Tibial nerve (tissue), 4 donors: ENCODE measurements around the gene PPM1H. TPM values are rescaled to one million over a fixed set of nuclear protein-coding genes. Genes with fewer than 3 reads are reported as not detected.

Experiments
- DNase-seq, 2 donors: peaks; one replicate each; pipeline ENCODE4 v3.0.0-alpha.2; 2019; ENCODE audit warnings: low spot score in 2 of 2
- H3K27ac ChIP-seq, 4 donors: fragments of 200-600 bp; sonication (generic) in 3 of 4; one replicate each; pipeline ENCODE4 v1.5.1; 2017 to 2019; ENCODE audit warnings: mild to moderate bottlenecking in 1 of 4
- H3K27me3 ChIP-seq, 2 donors: fragments of 200-600 bp; sonication (generic) in 1 of 2; one replicate each; pipeline versions ENCODE4 v1.5.1 to v1.6.0; 2017 to 2019
- H3K36me3 ChIP-seq, 3 donors: fragments of 200-600 bp; sonication (generic); one replicate each; pipeline ENCODE4 v1.5.1; 2018 to 2019
- H3K4me1 ChIP-seq, 4 donors: fragments of 200-600 bp; sonication (generic) in 3 of 4; one replicate each; pipeline ENCODE4 v1.5.1; 2017 to 2019
- H3K4me3 ChIP-seq, 4 donors: fragments of 200-600 bp; sonication (generic) in 3 of 4; one replicate each; pipeline ENCODE4 v1.5.1; 2017 to 2019; ENCODE audit warnings: mild to moderate bottlenecking in 1 of 4, moderate library complexity in 1 of 4
- H3K9me3 ChIP-seq, 4 donors: fragments of 200-600 bp; sonication (generic) in 3 of 4; one replicate each; pipeline ENCODE4 v1.5.1; 2017 to 2019
- EP300 ChIP-seq, 2 donors: sonication (generic); formaldehyde crosslinking; IDR thresholded peaks; one replicate each; pipeline ENCODE4 v1.6.1; 2017; ENCODE audit warnings: antibody characterized with exemption in 2 of 2, mild to moderate bottlenecking in 1 of 2
- POLR2A ChIP-seq, 2 donors: fragments of 450-650 bp; IDR thresholded peaks; one replicate each; pipeline ENCODE4 v1.6.1; 2017; ENCODE audit warnings: antibody characterized with exemption in 2 of 2, mild to moderate bottlenecking in 2 of 2, moderate library complexity in 2 of 2
- WGBS, 2 donors: methylation state at CpG; one replicate each; pipeline ENCODE4 v1.1.5; 2018; 5-methylcytosine and 5-hydroxymethylcytosine counted together
- total RNA-seq, 4 donors: library from RNA; depleted of rRNA; stranded (reverse); fragments of >200 nt; gene quantifications; one replicate each; pipeline ENCODE4 v1.1.0, GENCODE V29; 2016
- TF ChIP-seq, protein P1 (sequence below), 5 experiments: fragments of 200-600 bp in 3 of 5; fragments of 450-650 bp in 2 of 5; sonication (generic) in 3 of 5; IDR thresholded peaks; one replicate each; pipeline ENCODE4 v1.5.1; 2016 to 2019; ENCODE audit warnings: antibody characterized with exemption in 5 of 5, mild to moderate bottlenecking in 3 of 5, moderate library complexity in 2 of 5

Gene PPM1H
- total RNA-seq, result 1 to 10 TPM in 2 of 4 donors, under 1 TPM in 2; 0.78 to 2.6 (median 1.3) TPM

DNA sequence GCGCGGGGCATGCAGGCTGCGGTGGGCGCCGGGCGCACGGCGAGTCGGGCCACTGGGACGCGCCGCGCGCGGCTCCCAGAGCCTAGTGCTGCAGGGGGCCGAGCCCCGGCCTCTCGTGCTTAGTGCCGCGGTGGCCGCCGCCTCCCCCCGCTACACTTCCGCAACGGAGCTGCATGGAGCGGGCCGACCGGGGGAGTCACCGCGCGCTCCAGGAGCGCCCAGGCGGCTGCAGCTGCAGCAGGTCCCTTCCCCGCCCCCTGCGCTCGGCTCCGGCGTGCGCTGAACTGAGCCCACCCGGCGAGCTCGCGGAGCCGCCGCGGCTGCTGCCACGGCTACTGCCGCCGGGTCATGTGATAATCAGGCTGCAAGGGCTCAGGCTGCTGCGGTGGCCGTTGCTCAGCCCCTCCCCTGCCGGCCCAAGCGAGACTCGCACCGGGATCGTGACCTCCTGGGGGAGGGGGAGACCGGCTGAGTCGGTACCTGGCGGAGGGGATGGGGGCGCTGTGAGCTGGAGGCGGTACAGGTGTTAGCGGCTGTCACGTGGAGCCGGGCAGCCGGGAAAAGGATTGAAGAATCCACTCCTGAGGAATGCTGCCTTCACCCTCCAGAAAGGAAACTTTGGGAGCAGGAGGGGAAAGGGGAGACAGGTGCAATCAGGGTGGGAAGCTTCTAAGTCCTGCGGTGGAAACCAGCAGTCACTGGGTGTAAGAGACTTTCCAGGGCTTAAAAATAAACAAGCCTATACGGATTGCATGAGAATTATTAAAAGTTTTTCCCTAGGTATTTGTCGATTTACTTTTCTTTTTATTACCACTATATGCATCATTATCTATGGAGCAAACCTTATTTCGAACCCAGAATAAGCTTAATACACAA, at the start of gene PPM1H:
TSS of gene PPM1H (minus strand) at position 352 of the 876 bp plus-strand sequence. CDS start 414 bp downstream, outside the sequence.
- H3K36me3 ChIP-seq, result no peaks in the 10 kb centered on the region
- TF ChIP-seq, protein P1, sequence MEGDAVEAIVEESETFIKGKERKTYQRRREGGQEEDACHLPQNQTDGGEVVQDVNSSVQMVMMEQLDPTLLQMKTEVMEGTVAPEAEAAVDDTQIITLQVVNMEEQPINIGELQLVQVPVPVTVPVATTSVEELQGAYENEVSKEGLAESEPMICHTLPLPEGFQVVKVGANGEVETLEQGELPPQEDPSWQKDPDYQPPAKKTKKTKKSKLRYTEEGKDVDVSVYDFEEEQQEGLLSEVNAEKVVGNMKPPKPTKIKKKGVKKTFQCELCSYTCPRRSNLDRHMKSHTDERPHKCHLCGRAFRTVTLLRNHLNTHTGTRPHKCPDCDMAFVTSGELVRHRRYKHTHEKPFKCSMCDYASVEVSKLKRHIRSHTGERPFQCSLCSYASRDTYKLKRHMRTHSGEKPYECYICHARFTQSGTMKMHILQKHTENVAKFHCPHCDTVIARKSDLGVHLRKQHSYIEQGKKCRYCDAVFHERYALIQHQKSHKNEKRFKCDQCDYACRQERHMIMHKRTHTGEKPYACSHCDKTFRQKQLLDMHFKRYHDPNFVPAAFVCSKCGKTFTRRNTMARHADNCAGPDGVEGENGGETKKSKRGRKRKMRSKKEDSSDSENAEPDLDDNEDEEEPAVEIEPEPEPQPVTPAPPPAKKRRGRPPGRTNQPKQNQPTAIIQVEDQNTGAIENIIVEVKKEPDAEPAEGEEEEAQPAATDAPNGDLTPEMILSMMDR (IDR thresholded peaks at IDR 0.05), result peak in 3 of 5 experiments; percentile 16 to 44 (median 41)
- TF ChIP-seq POLR2A (IDR thresholded peaks at IDR 0.05) (peak in 1 of 2 donors; percentile 16), EP300 (IDR thresholded peaks at IDR 0.05) (no peak)
- peak within 1 kb of the TSS; percentile 64 to 79 (median 72) for H3K4me3 ChIP-seq
- H3K27me3 ChIP-seq, result peaks cover 0 to 9% of the 10 kb centered on the region in 2 donors
- peak within 1 kb of the TSS in 2 of 4 donors; percentile 4 to 43 for H3K27ac ChIP-seq
- 4 to 8% methylated on average over 13 to 26 of the region's 69 CpGs for WGBS, 2 donors
- H3K4me1 ChIP-seq, result peaks cover 0 to 25% (median 6%) of the 10 kb centered on the region in 4 donors
- DNase-seq, result no peak
- no peaks in the 10 kb centered on the region for H3K9me3 ChIP-seq

DNA sequence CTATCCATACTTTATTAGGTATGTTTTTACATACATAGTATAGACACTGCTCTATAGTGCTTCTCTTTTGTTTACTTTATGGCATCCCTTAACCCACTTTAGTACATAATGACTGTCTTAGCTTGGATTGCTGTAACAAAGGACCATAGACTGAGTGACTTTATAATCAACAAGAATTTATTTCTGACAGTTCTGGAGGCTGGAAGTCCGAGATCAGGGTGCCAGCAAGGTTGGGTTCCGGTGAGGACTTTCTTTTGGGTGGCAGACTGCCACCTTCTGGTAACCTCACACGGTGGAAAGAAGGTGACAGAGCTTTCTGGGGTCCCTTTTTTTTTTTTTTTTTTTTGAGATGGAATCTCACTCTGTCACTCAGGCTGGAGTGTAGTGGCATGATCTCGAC, 48.6 kb upstream of the PPM1H start:
- no peak overlapping the region for H3K27ac ChIP-seq
- no peaks in the 10 kb centered on the region for H3K4me1 ChIP-seq
- TF ChIP-seq POLR2A (IDR thresholded peaks at IDR 0.05), result no peak
- TF ChIP-seq, protein P1 (IDR thresholded peaks at IDR 0.05), result no peak
- no peak overlapping the region for H3K4me3 ChIP-seq
- no peaks in the 10 kb centered on the region for H3K27me3 ChIP-seq
- no peaks in the 10 kb centered on the region for H3K36me3 ChIP-seq
- WGBS, 2 donors, result 40 to 57% methylated on average over 4 of the region's 4 CpGs
- H3K9me3 ChIP-seq, result no peaks in the 10 kb centered on the region
- no peak for DNase-seq

GRCh38 chr12:62978768-62979167, 43.8 kb upstream of the PPM1H start:
- TF ChIP-seq POLR2A (IDR thresholded peaks at IDR 0.05), result no peak
- TF ChIP-seq EP300 (IDR thresholded peaks at IDR 0.05), result no peak
- TF ChIP-seq, protein P1 (IDR thresholded peaks at IDR 0.05), result no peak
- H3K27me3 ChIP-seq, result no peaks in the 10 kb centered on the region
- H3K27ac ChIP-seq, result no peak overlapping the region
- no peak overlapping the region for H3K4me3 ChIP-seq
- DNase-seq, result no peak
- no peaks in the 10 kb centered on the region for H3K4me1 ChIP-seq
- no peaks in the 10 kb centered on the region for H3K36me3 ChIP-seq
- peaks cover 0 to 4% (median 0%) of the 10 kb centered on the region in 4 donors for H3K9me3 ChIP-seq

GRCh38 chr12:62977883-62978282, 42.9 kb upstream of the PPM1H start:
- WGBS, 2 donors, result 47 to 62% methylated on average over 1 of the region's 1 CpG
- H3K36me3 ChIP-seq, result no peaks in the 10 kb centered on the region

More at GRCh38 chr12:62977883-62978282, 42.9 kb upstream of the PPM1H start:
- TF ChIP-seq, protein P1 (IDR thresholded peaks at IDR 0.05), result no peak
- TF ChIP-seq POLR2A (IDR thresholded peaks at IDR 0.05) (no peak), EP300 (IDR thresholded peaks at IDR 0.05) (no peak)
- Histone ChIP-seq H3K4me3 (no peak overlapping the region), H3K9me3 (peaks cover 0 to 4% (median 0%) of the 10 kb centered on the region in 4 donors), H3K27ac (no peak overlapping the region), H3K4me1 (no peaks in the 10 kb centered on the region), H3K27me3 (no peaks in the 10 kb centered on the region)
- no peak for DNase-seq
